K562 (cell line): ENCODE measurements around the gene NFE2. TPM values are rescaled to one million over a fixed set of nuclear protein-coding genes. Genes with fewer than 3 reads are reported as not detected.

Source experiments
- CBX5 ChIP-seq: IDR thresholded peaks from 2 replicates; pipeline ENCODE4 v1.6.1; 2014; ENCODE audit warnings: low read depth, borderline replicate concordance
- CXXC5 ChIP-seq: fragments of 250-450 bp; sonication (Bioruptor Pico); IDR thresholded peaks from 2 replicates; pipeline ENCODE4 v1.8.0; 2022; ENCODE audit warnings: inconsistent platforms, mild to moderate bottlenecking, moderate library complexity
- FOXP1 ChIP-seq: sonication (generic); formaldehyde crosslinking; IDR thresholded peaks from 2 replicates; pipeline ENCODE4 v1.8.0; 2022; ENCODE audit warnings: mild to moderate bottlenecking, missing genetic modification reagents
- HOXB6 ChIP-seq: fragments of 250-450 bp; sonication (Bioruptor Pico); IDR thresholded peaks from 2 replicates; pipeline ENCODE4 v1.5.1; 2022; ENCODE audit warnings: mild to moderate bottlenecking, borderline replicate concordance
- LARP7 ChIP-seq: fragments of 450-650 bp; IDR thresholded peaks from 2 replicates; pipeline ENCODE4 v1.6.1; 2016
- NFYB ChIP-seq: IDR thresholded peaks from 2 replicates; pipeline ENCODE4 v1.6.1; 2011; ENCODE audit warnings: mild to moderate bottlenecking, moderate library complexity; ENCODE audit not compliant: insufficient read length; ENCODE audit errors: extremely low read depth
- NR2C2 ChIP-seq, 2 experiments: fragments of 200-800 bp in 1 of 2; sonication (Bioruptor generic) in 1 of 2; sonication (generic) in 1 of 2; formaldehyde crosslinking in 1 of 2; IDR thresholded peaks; 2 replicates each; pipeline versions ENCODE4 v1.6.1 to v1.8.0; 2016 to 2022; ENCODE audit warnings: mild to moderate bottlenecking in 1 of 2, missing compliant biosample characterization in 1 of 2, missing genetic modification characterization in 1 of 2, missing genetic modification reagents in 1 of 2
- POU5F1 ChIP-seq: fragments of 150-350 bp; IDR thresholded peaks from 2 replicates; pipeline ENCODE4 v1.6.1; 2014; ENCODE audit warnings: borderline replicate concordance, low read length, low read depth, mild to moderate bottlenecking; ENCODE audit not compliant: partially characterized antibody
- PTRF ChIP-seq: fragments of 450-650 bp; IDR thresholded peaks from 2 replicates; pipeline ENCODE4 v1.6.1; 2016; ENCODE audit warnings: mild to moderate bottlenecking, missing genetic modification characterization, missing compliant biosample characterization
- RBM39 ChIP-seq: fragments of 200-400 bp; formaldehyde crosslinking; optimal IDR thresholded peaks from 2 replicates; pipeline ENCODE3; 2018; ENCODE audit warnings: low read depth, low read length
- SRF ChIP-seq, 2 experiments: fragments of 250-450, 450-650 bp in 1 of 2; sonication (Bioruptor Pico) in 1 of 2; sonication (generic) in 1 of 2; formaldehyde crosslinking; IDR thresholded peaks; 2 replicates each; pipeline versions ENCODE4 v1.5.0 to v1.5.1; 2020 to 2022; ENCODE audit warnings: mild to moderate bottlenecking in 1 of 2, missing genetic modification reagents in 1 of 2
- ZNF121 ChIP-seq: sonication (generic); formaldehyde crosslinking; conservative IDR thresholded peaks from 2 replicates; pipeline ENCODE4 v1.8.0; 2022; ENCODE audit warnings: missing genetic modification reagents
- ZNF124 ChIP-seq: sonication (generic); formaldehyde crosslinking; IDR thresholded peaks from 2 replicates; pipeline ENCODE4 v1.8.1; 2022; ENCODE audit warnings: missing genetic modification reagents
- polyA plus RNA-seq, 8 experiments: library from polyadenylated mRNA; depleted of rRNA in 4 of 8; stranded (reverse) in 5 of 8; unstranded in 3 of 8; fragments of >200 nt; fragmentation: Nextera tagmentation in 2 of 8; fragmentation: Illumina TruSeq in 1 of 8; extraction: Ambion mirVana in 2 of 8; extraction: Trizol in 1 of 8; gene quantifications; 2 replicates each; pipeline versions ENCODE4 v1.2.1 to v1.2.3, GENCODE V29; 2011 to 2014; ENCODE audit warnings: inconsistent platforms in 1 of 8, missing spikeins in 1 of 8
- total RNA-seq, 7 experiments: library from RNA; depleted of rRNA in 6 of 7; stranded (reverse); fragments of >200 nt in 6 of 7; fragmentation: Illumina TruSeq in 2 of 7; extraction: Trizol in 2 of 7; gene quantifications; 2 replicates each; pipeline versions ENCODE4 v1.2.1 to v1.2.3, GENCODE V29; 2011 to 2021; ENCODE audit warnings: low replicate concordance in 1 of 7
- TF ChIP-seq, protein P1 (sequence below): fragments of 250-450 bp; sonication (Bioruptor Pico); IDR thresholded peaks from 2 replicates; pipeline ENCODE4 v1.5.0; 2021
- TF ChIP-seq, protein P2 (sequence below): fragments of 250-450 bp; sonication (Bioruptor Pico); IDR thresholded peaks from 2 replicates; pipeline ENCODE4 v1.8.0; 2022; ENCODE audit warnings: inconsistent platforms, mild to moderate bottlenecking, moderate library complexity, borderline replicate concordance
- TF ChIP-seq, protein P3 (sequence below): IDR thresholded peaks from 2 replicates; pipeline ENCODE4 v1.6.1; 2016; ENCODE audit warnings: missing genetic modification characterization, missing compliant biosample characterization
- TF ChIP-seq, protein P4 (sequence below): fragments of 450-650 bp; formaldehyde crosslinking; IDR thresholded peaks from 2 replicates; pipeline ENCODE4 v1.4.0; 2020; ENCODE audit warnings: mild to moderate bottlenecking, moderate library complexity
- TF ChIP-seq, protein P5 (sequence below): sonication (generic); formaldehyde crosslinking; IDR thresholded peaks from 2 replicates; pipeline ENCODE4 v1.8.0; 2023; ENCODE audit warnings: mild to moderate bottlenecking, missing genetic modification reagents

Gene NFE2
- total and polyA plus RNA-seq, 9 of the 15 experiments (the other 6 are each of a cell fraction or from before 2014, with no cell fraction given) = 12.3 to 282 (median 208) TPM

DNA sequence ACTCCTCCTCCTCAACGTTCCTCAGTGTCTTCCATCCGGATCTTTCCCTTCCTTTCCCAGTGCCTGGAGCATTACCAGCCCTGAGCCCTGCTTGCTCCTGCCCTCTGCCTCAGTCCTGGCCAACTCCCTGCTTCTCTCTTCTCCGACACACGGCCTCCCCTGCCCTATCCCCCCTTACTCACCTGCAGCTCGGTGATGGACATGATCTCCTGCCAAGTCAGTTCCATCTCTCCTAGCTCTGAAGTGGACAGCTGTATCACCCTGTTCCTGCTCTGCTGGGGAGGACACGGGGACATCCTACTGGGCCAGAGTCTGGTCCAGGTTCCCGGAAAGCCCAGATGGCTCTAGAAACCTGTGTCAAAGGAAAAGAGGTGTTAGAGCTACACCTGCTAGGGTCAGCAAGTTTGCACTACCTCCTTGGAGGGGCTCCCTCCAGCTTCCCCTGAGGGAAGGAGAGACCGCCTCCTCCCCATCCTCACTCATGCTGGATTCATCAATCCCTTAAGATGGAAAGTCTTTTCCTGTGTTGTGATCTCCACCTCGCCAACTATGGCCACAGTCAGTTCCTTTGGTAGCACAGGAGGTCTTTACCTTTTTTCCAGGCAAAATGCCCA is 5.8 kb downstream of the NFE2 start (continued):
- no peak for TF ChIP-seq FOXP1 (CRISPR knock-in tag)
- TF ChIP-seq LARP7 = peak; percentile 94
- no peak for TF ChIP-seq SRF (CRISPR knock-in tag; IDR thresholded peaks at IDR 0.05)
- TF ChIP-seq, protein P1, sequence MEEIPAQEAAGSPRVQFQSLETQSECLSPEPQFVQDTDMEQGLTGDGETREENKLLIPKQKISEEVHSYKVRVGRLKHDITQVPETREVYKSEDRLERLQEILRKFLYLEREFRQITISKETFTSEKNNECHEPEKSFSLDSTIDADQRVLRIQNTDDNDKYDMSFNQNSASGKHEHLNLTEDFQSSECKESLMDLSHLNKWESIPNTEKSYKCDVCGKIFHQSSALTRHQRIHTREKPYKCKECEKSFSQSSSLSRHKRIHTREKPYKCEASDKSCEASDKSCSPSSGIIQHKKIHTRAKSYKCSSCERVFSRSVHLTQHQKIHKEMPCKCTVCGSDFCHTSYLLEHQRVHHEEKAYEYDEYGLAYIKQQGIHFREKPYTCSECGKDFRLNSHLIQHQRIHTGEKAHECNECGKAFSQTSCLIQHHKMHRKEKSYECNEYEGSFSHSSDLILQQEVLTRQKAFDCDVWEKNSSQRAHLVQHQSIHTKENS = no peak
- TF ChIP-seq, protein P2, sequence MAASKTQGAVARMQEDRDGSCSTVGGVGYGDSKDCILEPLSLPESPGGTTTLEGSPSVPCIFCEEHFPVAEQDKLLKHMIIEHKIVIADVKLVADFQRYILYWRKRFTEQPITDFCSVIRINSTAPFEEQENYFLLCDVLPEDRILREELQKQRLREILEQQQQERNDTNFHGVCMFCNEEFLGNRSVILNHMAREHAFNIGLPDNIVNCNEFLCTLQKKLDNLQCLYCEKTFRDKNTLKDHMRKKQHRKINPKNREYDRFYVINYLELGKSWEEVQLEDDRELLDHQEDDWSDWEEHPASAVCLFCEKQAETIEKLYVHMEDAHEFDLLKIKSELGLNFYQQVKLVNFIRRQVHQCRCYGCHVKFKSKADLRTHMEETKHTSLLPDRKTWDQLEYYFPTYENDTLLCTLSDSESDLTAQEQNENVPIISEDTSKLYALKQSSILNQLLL (CRISPR knock-in tag) = no peak
- no peak for TF ChIP-seq HOXB6 (CRISPR knock-in tag)
- TF ChIP-seq, protein P3, sequence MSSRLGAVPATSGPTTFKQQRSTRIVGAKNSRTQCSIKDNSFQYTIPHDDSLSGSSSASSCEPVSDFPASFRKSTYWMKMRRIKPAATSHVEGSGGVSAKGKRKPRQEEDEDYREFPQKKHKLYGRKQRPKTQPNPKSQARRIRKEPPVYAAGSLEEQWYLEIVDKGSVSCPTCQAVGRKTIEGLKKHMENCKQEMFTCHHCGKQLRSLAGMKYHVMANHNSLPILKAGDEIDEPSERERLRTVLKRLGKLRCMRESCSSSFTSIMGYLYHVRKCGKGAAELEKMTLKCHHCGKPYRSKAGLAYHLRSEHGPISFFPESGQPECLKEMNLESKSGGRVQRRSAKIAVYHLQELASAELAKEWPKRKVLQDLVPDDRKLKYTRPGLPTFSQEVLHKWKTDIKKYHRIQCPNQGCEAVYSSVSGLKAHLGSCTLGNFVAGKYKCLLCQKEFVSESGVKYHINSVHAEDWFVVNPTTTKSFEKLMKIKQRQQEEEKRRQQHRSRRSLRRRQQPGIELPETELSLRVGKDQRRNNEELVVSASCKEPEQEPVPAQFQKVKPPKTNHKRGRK (tag) = 0 out of 2 replicates have a peak, but pooled peaks have one; percentile 49
- TF ChIP-seq POU5F1 = no peak
- TF ChIP-seq CXXC5 = no peak
- no peak for TF ChIP-seq RBM39
- TF ChIP-seq PTRF (tag) = no peak
- TF ChIP-seq, protein P4, sequence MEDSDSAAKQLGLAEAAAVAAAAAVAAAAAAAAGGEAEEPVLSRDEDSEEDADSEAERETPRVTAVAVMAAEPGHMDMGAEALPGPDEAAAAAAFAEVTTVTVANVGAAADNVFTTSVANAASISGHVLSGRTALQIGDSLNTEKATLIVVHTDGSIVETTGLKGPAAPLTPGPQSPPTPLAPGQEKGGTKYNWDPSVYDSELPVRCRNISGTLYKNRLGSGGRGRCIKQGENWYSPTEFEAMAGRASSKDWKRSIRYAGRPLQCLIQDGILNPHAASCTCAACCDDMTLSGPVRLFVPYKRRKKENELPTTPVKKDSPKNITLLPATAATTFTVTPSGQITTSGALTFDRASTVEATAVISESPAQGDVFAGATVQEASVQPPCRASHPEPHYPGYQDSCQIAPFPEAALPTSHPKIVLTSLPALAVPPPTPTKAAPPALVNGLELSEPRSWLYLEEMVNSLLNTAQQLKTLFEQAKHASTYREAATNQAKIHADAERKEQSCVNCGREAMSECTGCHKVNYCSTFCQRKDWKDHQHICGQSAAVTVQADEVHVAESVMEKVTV (CRISPR knock-in tag) = no peak
- TF ChIP-seq ZNF121 (CRISPR knock-in tag) = no peak
- no peak for TF ChIP-seq CBX5
- no peak for TF ChIP-seq ZNF124 (CRISPR knock-in tag)
- TF ChIP-seq, protein P5, sequence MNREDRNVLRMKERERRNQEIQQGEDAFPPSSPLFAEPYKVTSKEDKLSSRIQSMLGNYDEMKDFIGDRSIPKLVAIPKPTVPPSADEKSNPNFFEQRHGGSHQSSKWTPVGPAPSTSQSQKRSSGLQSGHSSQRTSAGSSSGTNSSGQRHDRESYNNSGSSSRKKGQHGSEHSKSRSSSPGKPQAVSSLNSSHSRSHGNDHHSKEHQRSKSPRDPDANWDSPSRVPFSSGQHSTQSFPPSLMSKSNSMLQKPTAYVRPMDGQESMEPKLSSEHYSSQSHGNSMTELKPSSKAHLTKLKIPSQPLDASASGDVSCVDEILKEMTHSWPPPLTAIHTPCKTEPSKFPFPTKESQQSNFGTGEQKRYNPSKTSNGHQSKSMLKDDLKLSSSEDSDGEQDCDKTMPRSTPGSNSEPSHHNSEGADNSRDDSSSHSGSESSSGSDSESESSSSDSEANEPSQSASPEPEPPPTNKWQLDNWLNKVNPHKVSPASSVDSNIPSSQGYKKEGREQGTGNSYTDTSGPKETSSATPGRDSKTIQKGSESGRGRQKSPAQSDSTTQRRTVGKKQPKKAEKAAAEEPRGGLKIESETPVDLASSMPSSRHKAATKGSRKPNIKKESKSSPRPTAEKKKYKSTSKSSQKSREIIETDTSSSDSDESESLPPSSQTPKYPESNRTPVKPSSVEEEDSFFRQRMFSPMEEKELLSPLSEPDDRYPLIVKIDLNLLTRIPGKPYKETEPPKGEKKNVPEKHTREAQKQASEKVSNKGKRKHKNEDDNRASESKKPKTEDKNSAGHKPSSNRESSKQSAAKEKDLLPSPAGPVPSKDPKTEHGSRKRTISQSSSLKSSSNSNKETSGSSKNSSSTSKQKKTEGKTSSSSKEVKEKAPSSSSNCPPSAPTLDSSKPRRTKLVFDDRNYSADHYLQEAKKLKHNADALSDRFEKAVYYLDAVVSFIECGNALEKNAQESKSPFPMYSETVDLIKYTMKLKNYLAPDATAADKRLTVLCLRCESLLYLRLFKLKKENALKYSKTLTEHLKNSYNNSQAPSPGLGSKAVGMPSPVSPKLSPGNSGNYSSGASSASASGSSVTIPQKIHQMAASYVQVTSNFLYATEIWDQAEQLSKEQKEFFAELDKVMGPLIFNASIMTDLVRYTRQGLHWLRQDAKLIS (CRISPR knock-in tag) = no peak
- no peak for TF ChIP-seq NFYB
- no peak for TF ChIP-seq NR2C2 (CRISPR knock-in tag; IDR thresholded peaks at IDR 0.05)
- no peak for TF ChIP-seq NR2C2 (tag; IDR thresholded peaks at IDR 0.05)
